ENCODE measurements around the gene MAN2B1. TPM values are rescaled to one million over a fixed set of nuclear protein-coding genes. Genes with fewer than 3 reads are reported as not detected.
A peak's percentile ranks its signal among the peaks of the same experiment; 100 is the strongest.
"Not testable (repeated sequence)": the region's sequence is repeated elsewhere in the genome, so short reads cannot be mapped to it uniquely, and the experiment has no call there.

Gene MAN2B1
- 98.4 TPM for total RNA-seq (ENCODE audit: unreplicated experiment)
- long read RNA-seq, transcript MAN2B1-203 (24 exons, 3,184 nt) = major isoform, 34 of 46 reads
- long read RNA-seq, partial matches to known transcripts = 3 of 46 reads
- long read RNA-seq, other reads (novel, unspliced or antisense) = 9 of 46 reads

GRCh38 chr19:12666265-12667048 is at the start of gene MAN2B1, which contains the start of gene WDR83:
Gene MAN2B1 (minus strand): TSS chr19:12666742. CDS start chr19:12666701, 41 bp downstream.
Gene WDR83 (plus strand): TSS chr19:12666807. CDS start chr19:12669791, 2,984 bp downstream.
- no peak for TF ChIP-seq CTCF (IDR thresholded peaks at IDR 0.05; ENCODE audit: unreplicated experiment)
- DNase-seq (ENCODE audit: low spot score) = peak; percentile 81
- peak within 1 kb of the TSS; percentile 77 for H3K27ac Mint-ChIP-seq (ENCODE audit: unreplicated experiment)
- peaks cover 17% of the 10 kb centered on the region for H3K36me3 Mint-ChIP-seq (ENCODE audit: low read depth, unreplicated experiment)
- no peaks in the 10 kb centered on the region for H3K9me3 Mint-ChIP-seq (ENCODE audit: unreplicated experiment)
- H3K4me1 Mint-ChIP-seq (ENCODE audit: unreplicated experiment) = peaks cover 31% of the 10 kb centered on the region
- H3K4me3 Mint-ChIP-seq (ENCODE audit: unreplicated experiment) = peak within 1 kb of the TSS; percentile 96
- peaks cover 21% of the 10 kb centered on the region for H3K27me3 Mint-ChIP-seq (ENCODE audit: unreplicated experiment)

- peaks cover 37% of the 10 kb centered on the region for H3K36me3 Mint-ChIP-seq (ENCODE audit: low read depth, unreplicated experiment)
Observed at GRCh38 chr19:12715929-12716328, 49.4 kb upstream of the MAN2B1 start.

GRCh38 chr19:12715102-12715501 is 48.6 kb upstream of the MAN2B1 start:
- Mint-ChIP-seq H3K9me3 (ENCODE audit: unreplicated experiment) (no peaks in the 10 kb centered on the region), H3K36me3 (ENCODE audit: low read depth, unreplicated experiment) (peaks cover 37% of the 10 kb centered on the region), H3K4me1 (ENCODE audit: unreplicated experiment) (no peaks in the 10 kb centered on the region), H3K4me3 (ENCODE audit: unreplicated experiment) (no peak overlapping the region), H3K27ac (ENCODE audit: unreplicated experiment) (no peak overlapping the region), H3K27me3 (ENCODE audit: unreplicated experiment) (peaks cover 7% of the 10 kb centered on the region)
- no peak for DNase-seq (ENCODE audit: low spot score)
- TF ChIP-seq CTCF (IDR thresholded peaks at IDR 0.05; ENCODE audit: unreplicated experiment) = no peak

More at GRCh38 chr19:12715929-12716328, 49.4 kb upstream of the MAN2B1 start:
- peak overlapping the region; percentile 67 for H3K4me3 Mint-ChIP-seq (ENCODE audit: unreplicated experiment)
- no peak for DNase-seq (ENCODE audit: low spot score)
- TF ChIP-seq CTCF (IDR thresholded peaks at IDR 0.05; ENCODE audit: unreplicated experiment) = no peak
- peaks cover 7% of the 10 kb centered on the region for H3K27me3 Mint-ChIP-seq (ENCODE audit: unreplicated experiment)
- no peaks in the 10 kb centered on the region for H3K9me3 Mint-ChIP-seq (ENCODE audit: unreplicated experiment)
- H3K4me1 Mint-ChIP-seq (ENCODE audit: unreplicated experiment) = peaks cover 4% of the 10 kb centered on the region
- H3K27ac Mint-ChIP-seq (ENCODE audit: unreplicated experiment) = no peak overlapping the region

- H3K27me3 Mint-ChIP-seq (ENCODE audit: unreplicated experiment); H3K4me1 Mint-ChIP-seq (ENCODE audit: unreplicated experiment); H3K27ac Mint-ChIP-seq (ENCODE audit: unreplicated experiment); H3K4me3 Mint-ChIP-seq (ENCODE audit: unreplicated experiment); DNase-seq (ENCODE audit: low spot score); H3K9me3 Mint-ChIP-seq (ENCODE audit: unreplicated experiment): not testable (repeated sequence)
- H3K36me3 Mint-ChIP-seq (ENCODE audit: low read depth, unreplicated experiment) = peaks cover 33% of the 10 kb centered on the region
Observed at GRCh38 chr19:12713304-12713703, 46.8 kb upstream of the MAN2B1 start.

- DNase-seq (ENCODE audit: low spot score) = peak; percentile 35
- not testable (repeated sequence) for H3K27me3 Mint-ChIP-seq (ENCODE audit: unreplicated experiment); H3K9me3 Mint-ChIP-seq (ENCODE audit: unreplicated experiment); H3K4me3 Mint-ChIP-seq (ENCODE audit: unreplicated experiment); H3K4me1 Mint-ChIP-seq (ENCODE audit: unreplicated experiment); H3K27ac Mint-ChIP-seq (ENCODE audit: unreplicated experiment)
- H3K36me3 Mint-ChIP-seq (ENCODE audit: low read depth, unreplicated experiment) = peaks cover 33% of the 10 kb centered on the region
Observed at GRCh38 chr19:12712077-12712476, 45.5 kb upstream of the MAN2B1 start.

- H3K27me3 Mint-ChIP-seq (ENCODE audit: unreplicated experiment) = peaks cover 9% of the 10 kb centered on the region
- DNase-seq (ENCODE audit: low spot score) = no peak
- peaks cover 32% of the 10 kb centered on the region for H3K36me3 Mint-ChIP-seq (ENCODE audit: low read depth, unreplicated experiment)
- H3K4me3 Mint-ChIP-seq (ENCODE audit: unreplicated experiment) = no peak overlapping the region
- H3K27ac Mint-ChIP-seq (ENCODE audit: unreplicated experiment) = no peak overlapping the region
- no peaks in the 10 kb centered on the region for H3K9me3 Mint-ChIP-seq (ENCODE audit: unreplicated experiment)
- TF ChIP-seq CTCF (IDR thresholded peaks at IDR 0.05; ENCODE audit: unreplicated experiment) = no peak
- no peaks in the 10 kb centered on the region for H3K4me1 Mint-ChIP-seq (ENCODE audit: unreplicated experiment)
Observed at GRCh38 chr19:12711187-12711586, 44.6 kb upstream of the MAN2B1 start.

Data from endothelial cell (in vitro differentiated cells).